MCF 10A (cell line): Measurements from ENCODE around the gene SQOR. TPM values are rescaled to one million over a fixed set of nuclear protein-coding genes. Genes with fewer than 3 reads are reported as not detected.

Experiments
- BruUV-seq: library from RNA; stranded (reverse); fragments of 400-500 nt; replicated peaks from 2 replicates; lab custom pipeline; 2021; lab: Mats Ljungman, UMichigan
- CTCF ChIA-PET: fragments of 300-600 bp; sonication (Branson Sonifier 250); formaldehyde crosslinking; extraction: SDS; loops from one replicate; lab custom pipeline; 2021; ENCODE audit warnings: antibody characterized with exemption, inconsistent platforms; lab: Yijun Ruan, JAX
- POLR2A ChIA-PET: fragments of 300-600, 350-650 bp; sonication (Branson Sonifier 250); formaldehyde crosslinking; extraction: SDS; loops from one replicate; lab custom pipeline; 2020; ENCODE audit warnings: antibody characterized with exemption, inconsistent platforms; lab: Yijun Ruan, JAX
- DNase-seq: peaks from one replicate; pipeline ENCODE4 v3.0.0-alpha.2; 2018; ENCODE audit not compliant: unreplicated experiment
- H3K27ac Mint-ChIP-seq: one replicate; pipeline ENCODE4 v1.8.0; 2022; ENCODE audit warnings: mild to moderate bottlenecking, low read depth, mixed read lengths; ENCODE audit not compliant: unreplicated experiment
- H3K27me3 Mint-ChIP-seq: one replicate; pipeline ENCODE4 v1.8.0; 2022; ENCODE audit warnings: mixed read lengths; ENCODE audit not compliant: insufficient read depth, unreplicated experiment
- H3K36me3 Mint-ChIP-seq: one replicate; pipeline ENCODE4 v1.8.0; 2022; ENCODE audit warnings: mild to moderate bottlenecking, moderate library complexity, mixed read lengths; ENCODE audit not compliant: insufficient read depth, unreplicated experiment
- H3K4me1 Mint-ChIP-seq: one replicate; pipeline ENCODE4 v1.8.0; 2022; ENCODE audit warnings: mixed read lengths; ENCODE audit not compliant: insufficient read depth, unreplicated experiment
- H3K4me3 Mint-ChIP-seq: one replicate; pipeline ENCODE4 v1.8.0; 2022; ENCODE audit warnings: mild to moderate bottlenecking, moderate library complexity, mixed read lengths; ENCODE audit not compliant: unreplicated experiment
- H3K9me3 Mint-ChIP-seq: one replicate; pipeline ENCODE4 v1.8.0; 2022; ENCODE audit warnings: mixed read lengths; ENCODE audit not compliant: unreplicated experiment
- CTCF ChIP-seq: fragments of 200-600 bp; IDR thresholded peaks from one replicate; pipeline ENCODE4 v1.8.0; 2022; ENCODE audit warnings: antibody characterized with exemption, mild to moderate bottlenecking; ENCODE audit not compliant: unreplicated experiment
- intact Hi-C: fragments of 100-400 bp; cut with micrococcal nuclease; formaldehyde crosslinking; loops from 2 replicates; pipeline ENCODE4 v1.14.1; 2022
- total RNA-seq: library from RNA; stranded (reverse); gene quantifications from 2 replicates; pipeline ENCODE4 v1.2.3, GENCODE V29; 2022

Gene SQOR
- total RNA-seq, 1 experiment from 2014 or later = 75.0 TPM

- no peak for DNase-seq
- Mint-ChIP-seq H3K4me3 (no peak overlapping the region), H3K9me3 (no peaks in the 10 kb centered on the region), H3K27me3 (no peaks in the 10 kb centered on the region), H3K36me3 (peaks cover 13% of the 10 kb centered on the region), H3K27ac (no peak overlapping the region), H3K4me1 (peaks cover 14% of the 10 kb centered on the region)
- intact Hi-C loops = no loop called here
- ChIA-PET POLR2A (interaction anchor here (1.5 to 2.3 kb wide), 2 partner anchors 12 to 19 kb away, joined by 3 to 11 read pairs; no protein-coding TSS in a partner anchor), CTCF (no interaction called here)
- no peak for TF ChIP-seq CTCF
- BruUV-seq = no TSS peak
These were observed 19.9 kb downstream of the SQOR start for GRCh38 chr15:45654749-45655148.

GRCh38 chr15:45657254-45657653 lies 22.4 kb downstream of the SQOR start:
- TF ChIP-seq CTCF = no peak
- POLR2A ChIA-PET = interaction anchor here (0.7 to 1.3 kb wide), 2 partner anchors 14 to 16 kb away, joined by 3 read pairs; no protein-coding TSS in a partner anchor
- CTCF ChIA-PET = no interaction called here
- DNase-seq = no peak
- Mint-ChIP-seq H3K9me3 (no peaks in the 10 kb centered on the region), H3K27me3 (no peaks in the 10 kb centered on the region), H3K4me1 (peaks cover 16% of the 10 kb centered on the region), H3K36me3 (peaks cover 22% of the 10 kb centered on the region), H3K27ac (peak overlapping the region; percentile 59), H3K4me3 (no peak overlapping the region)
- intact Hi-C loops = no loop called here
- BruUV-seq = no TSS peak

- peaks cover 27% of the 10 kb centered on the region for H3K36me3 Mint-ChIP-seq
- intact Hi-C loops = no loop called here
- no peak for TF ChIP-seq CTCF
- CTCF ChIA-PET = interaction anchor here (0.6 to 0.7 kb wide), 2 partner anchors 12 to 134 kb away, joined by 3 read pairs; no protein-coding TSS in a partner anchor
- no peak for DNase-seq
- BruUV-seq = no TSS peak
- H3K4me3 Mint-ChIP-seq = no peak overlapping the region
- peaks cover 16% of the 10 kb centered on the region for H3K4me1 Mint-ChIP-seq
- H3K27ac Mint-ChIP-seq = peak overlapping the region; percentile 59
- POLR2A ChIA-PET = interaction anchor here (0.7 to 1.3 kb wide), 2 partner anchors 15 to 16 kb away, joined by 3 read pairs; no protein-coding TSS in a partner anchor
- H3K9me3 Mint-ChIP-seq = no peaks in the 10 kb centered on the region
- H3K27me3 Mint-ChIP-seq = no peaks in the 10 kb centered on the region
These were observed 23.1 kb downstream of the SQOR start for GRCh38 chr15:45657764-45658545.

GRCh38 chr15:45660231-45660979 lies 25.6 kb downstream of the SQOR start:
- H3K4me1 Mint-ChIP-seq = peaks cover 10% of the 10 kb centered on the region
- no TSS peak for BruUV-seq
- ChIA-PET CTCF (interaction anchor here (0.6 to 1.8 kb wide), 7 partner anchors 10 to 411 kb away, joined by 3 to 10 read pairs (median 3); no protein-coding TSS in a partner anchor), POLR2A (interaction anchor here (0.5 to 1.4 kb wide), 4 partner anchors 18 to 405 kb away, joined by 3 to 6 read pairs (median 4); no protein-coding TSS in a partner anchor)
- intact Hi-C loops = no loop called here
- TF ChIP-seq CTCF = no peak
- no peaks in the 10 kb centered on the region for H3K9me3 Mint-ChIP-seq
- peaks cover 51% of the 10 kb centered on the region for H3K36me3 Mint-ChIP-seq
- no peak overlapping the region for H3K27ac Mint-ChIP-seq
- H3K4me3 Mint-ChIP-seq = no peak overlapping the region
- H3K27me3 Mint-ChIP-seq = no peaks in the 10 kb centered on the region
- DNase-seq = no peak
